ENCODE measurements around the gene GNG11.

GRCh38 chr7:93955304-93955703 lies 33.8 kb downstream of the GNG11 start:
- TF ChIP-seq CTCF (IDR thresholded peaks at IDR 0.05) (no peak), POLR2A (IDR thresholded peaks at IDR 0.05; ENCODE audit: low read length) (no peak), SMC3 (IDR thresholded peaks at IDR 0.05) (no peak), EP300 (IDR thresholded peaks at IDR 0.05) (no peak), EHMT2 (IDR thresholded peaks at IDR 0.05; ENCODE audit: low read depth) (no peak), REST (IDR thresholded peaks at IDR 0.05) (no peak), PBX3 (IDR thresholded peaks at IDR 0.05) (no peak), PHF8 (IDR thresholded peaks at IDR 0.05; ENCODE audit: borderline replicate concordance, low read depth) (no peak), ZSCAN20 (CRISPR knock-in tag; IDR thresholded peaks at IDR 0.05) (no peak), HOXA7 (CRISPR knock-in tag; IDR thresholded peaks at IDR 0.05) (no peak)

Measured in A549 (cell line).